Stimulated activated CD4-positive, alpha-beta T cell treated with anti-CD3 and anti-CD28 coated beads, Interleukin-2, amount 100 ng/mL, for 48 hours (primary cell): ENCODE data around the gene ATP1A1.

Experiments used
- DNase-seq, 2 donors: peaks; one replicate each; pipeline ENCODE4 v3.0.0-alpha.2; 2020

Gene ATP1A1

DNA sequence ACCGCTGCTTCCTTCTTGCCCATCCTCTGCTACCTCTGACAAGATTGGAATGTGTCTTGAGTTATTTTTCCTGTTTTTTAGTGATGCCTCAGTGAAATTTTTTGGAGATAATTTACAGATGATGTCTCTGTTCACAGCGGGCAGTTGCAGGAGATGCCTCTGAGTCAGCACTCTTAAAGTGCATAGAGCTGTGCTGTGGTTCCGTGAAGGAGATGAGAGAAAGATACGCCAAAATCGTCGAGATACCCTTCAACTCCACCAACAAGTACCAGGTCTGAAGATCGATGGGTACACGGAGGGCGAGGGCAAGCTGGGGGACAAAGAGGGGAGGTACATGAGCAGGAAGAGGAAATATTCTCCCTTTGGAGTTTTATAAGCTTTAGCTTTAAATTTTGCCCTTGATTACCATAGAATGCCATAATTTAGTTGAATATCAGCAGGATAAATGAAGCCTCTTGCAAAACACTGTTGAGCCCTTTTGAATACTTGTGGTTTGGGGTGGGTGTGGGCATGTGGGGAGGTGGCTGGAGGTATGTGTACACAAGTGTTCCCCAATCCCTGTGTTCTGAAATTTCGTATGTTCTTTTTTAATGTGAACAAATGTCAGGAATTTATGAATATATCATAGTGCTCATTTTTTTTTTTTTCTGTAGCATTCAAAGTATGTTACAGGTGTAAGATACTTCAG lies 19.8 kb downstream of the ATP1A1 start:
- no peak for DNase-seq

DNA sequence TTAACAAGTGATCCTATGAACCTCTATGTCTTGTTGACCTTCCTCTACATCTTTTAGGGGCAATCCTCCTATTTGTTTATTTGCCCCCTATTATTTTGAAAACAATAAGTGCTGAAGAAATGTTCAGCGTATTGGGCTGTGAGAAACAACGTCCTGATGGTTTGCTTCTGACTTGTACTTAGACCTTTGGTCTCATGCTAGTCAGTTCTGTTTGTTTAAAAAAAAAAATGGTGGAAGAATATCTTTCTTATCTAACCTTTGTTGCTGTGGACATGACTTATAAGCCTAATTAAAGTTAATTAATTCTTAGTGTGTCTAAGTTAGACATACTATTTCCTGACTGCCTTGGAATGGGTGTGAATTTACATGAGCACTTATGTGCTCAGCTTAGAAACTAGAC lies 20.7 kb downstream of the ATP1A1 start:
- DNase-seq, result no peak

DNA sequence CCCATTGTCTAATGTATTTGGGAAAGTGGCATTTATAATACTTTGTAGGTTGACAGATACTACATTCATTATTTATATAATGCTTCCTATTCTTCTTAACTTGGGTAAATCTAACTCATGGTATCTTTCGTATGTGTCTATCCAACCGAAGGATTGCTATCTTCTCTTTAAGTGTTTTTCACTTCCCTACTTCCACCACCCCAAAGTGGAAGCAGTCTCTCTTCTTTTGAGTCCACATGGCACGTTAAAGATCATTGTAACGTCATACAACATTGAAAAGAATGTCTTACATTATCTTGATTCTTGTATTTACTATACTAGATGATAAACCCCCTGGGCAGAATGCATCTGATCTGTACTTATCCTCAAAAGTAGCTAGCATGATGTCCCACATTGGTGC lies 21.2 kb downstream of the ATP1A1 start:
- no peak for DNase-seq

DNA sequence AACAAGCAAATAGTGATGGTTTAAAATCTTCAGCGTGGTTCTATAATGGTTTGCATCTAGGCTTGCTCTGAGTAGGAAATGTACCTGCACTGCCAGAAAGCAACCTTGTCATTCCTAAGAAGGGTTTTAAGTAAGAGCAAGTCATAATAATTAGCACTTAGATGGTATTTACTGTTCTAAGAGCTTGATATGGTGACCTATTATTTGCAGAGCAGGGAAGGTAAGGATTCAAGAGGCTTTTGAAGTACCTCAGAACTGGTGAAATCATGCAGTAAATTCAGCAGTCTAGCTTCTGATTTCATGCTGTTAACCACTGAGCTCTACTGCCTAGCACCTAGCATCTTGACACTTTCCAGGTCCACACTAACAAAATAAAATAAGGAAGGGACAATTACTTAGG lies 23.7 kb downstream of the ATP1A1 start:
- DNase-seq, result no peak

DNA sequence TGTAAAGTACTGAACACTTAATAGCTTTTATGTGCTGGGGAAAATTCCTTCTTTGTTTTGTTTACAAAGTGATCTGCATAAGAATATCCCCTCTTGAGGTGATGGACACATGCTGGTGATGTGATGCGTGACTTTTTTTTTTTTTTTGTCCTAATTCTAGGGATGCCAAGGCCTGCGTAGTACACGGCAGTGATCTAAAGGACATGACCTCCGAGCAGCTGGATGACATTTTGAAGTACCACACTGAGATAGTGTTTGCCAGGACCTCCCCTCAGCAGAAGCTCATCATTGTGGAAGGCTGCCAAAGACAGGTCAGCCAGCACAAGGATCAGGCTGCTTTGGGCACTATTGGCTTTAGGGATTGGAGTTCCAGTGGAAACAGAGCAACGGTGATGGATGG lies 24.7 kb downstream of the ATP1A1 start:
- no peak for DNase-seq

DNA sequence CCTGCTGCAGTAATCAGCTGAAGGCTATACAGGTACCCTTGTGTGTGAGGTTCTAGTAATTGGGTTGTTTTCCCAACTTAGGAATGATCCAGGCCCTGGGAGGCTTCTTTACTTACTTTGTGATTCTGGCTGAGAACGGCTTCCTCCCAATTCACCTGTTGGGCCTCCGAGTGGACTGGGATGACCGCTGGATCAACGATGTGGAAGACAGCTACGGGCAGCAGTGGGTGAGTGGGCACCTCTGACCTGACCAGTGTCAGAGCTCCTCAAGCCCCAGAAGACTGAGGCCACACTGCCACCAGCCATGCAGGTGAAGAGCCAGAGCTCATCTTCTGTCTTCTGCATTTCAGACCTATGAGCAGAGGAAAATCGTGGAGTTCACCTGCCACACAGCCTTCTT lies 27.7 kb downstream of the ATP1A1 start:
- no peak for DNase-seq

DNA sequence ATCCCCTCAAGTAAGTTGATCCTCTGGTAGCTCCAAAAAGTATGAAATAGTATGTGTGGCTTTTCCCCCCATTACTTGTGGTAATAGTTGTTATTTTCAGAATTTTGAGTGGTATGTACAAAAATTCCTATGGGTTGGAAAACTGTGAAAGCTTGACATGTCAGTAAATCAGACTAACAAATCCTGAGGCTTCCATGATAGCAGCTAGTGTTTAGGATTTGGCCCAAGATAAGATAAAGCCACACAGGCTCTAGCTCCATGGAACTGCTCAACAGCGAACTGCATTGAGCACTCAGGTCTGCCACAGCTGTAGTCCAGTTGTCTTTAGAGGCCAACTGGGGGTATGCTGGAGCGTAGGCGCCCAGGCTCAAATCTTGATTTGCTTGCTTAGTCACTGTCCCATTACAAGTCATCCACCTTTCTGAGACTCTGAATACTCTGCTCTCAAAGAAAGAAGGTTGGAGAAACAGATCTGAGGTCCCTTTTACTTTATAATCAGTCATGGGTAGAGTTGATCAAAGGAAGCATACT lies 28.7 kb downstream of the ATP1A1 start:
- DNase-seq, result no peak

DNA sequence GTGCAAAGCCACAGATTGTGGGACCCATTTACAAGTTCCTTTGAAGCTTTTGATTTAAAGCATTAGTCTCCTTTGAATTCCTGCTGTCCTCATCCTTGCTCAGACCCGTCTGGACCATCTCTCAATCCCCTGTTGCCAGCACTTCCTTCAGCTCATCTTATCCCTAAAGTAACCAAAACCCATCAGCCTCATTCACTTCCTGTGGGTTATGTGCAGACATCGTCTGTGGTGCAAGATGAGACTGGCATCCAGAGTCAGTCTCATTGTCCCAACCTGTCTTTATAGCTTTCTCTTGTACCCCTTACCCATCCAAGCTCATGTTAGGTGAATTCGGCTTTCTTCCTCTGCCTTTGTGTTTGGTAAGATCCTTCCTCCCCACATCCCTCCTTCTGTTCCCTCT lies 29.3 kb downstream of the ATP1A1 start:
- no peak for DNase-seq

DNA sequence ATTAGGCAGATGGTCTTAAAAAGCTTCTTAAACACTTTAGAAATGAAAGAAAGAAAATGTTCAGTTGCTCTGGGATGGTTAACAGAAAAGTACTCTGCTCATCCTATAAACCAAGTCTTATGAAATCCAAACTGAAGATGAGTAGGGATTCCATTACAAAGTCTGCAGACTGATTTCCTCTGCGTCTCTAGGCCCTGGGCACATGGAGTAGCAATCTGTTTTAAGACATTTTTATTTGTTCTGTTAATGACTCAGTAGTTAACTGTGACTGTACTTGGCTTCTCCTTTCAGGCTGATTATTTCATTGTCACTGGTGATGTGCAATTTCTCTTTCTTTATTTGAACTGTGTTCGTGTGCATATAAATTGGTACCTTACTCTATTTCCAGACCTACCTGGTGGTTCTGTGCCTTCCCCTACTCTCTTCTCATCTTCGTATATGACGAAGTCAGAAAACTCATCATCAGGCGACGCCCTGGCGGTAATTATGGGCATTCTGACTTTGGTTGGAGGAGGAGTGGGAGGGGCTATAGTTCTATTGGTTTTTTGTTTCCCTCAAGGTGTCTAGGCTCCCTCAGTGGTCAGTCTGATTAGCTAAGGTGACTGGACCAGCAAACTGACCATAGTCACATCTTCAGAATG lies 30.6 kb downstream of the ATP1A1 start:
- no peak for DNase-seq

DNA sequence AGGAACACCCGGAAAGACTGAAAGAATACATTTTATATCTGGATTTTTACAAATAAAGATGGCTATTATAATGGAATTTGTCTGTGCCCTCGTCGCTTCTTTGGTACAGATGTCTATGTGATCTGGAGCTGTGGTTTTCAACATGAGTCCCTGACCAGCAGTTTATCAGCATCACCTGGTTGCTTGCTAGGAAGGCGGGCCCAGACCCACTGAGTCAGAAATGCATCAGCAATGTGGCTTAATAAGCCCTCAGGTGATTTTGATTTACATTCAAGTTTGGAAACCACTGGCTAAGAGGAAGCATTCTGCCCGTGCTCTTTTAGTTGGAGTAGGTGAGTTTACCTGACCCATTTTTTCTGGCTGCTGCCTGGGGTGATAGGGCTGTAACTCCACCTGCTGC lies 31.7 kb downstream of the ATP1A1 start:
- DNase-seq, result no peak

DNA sequence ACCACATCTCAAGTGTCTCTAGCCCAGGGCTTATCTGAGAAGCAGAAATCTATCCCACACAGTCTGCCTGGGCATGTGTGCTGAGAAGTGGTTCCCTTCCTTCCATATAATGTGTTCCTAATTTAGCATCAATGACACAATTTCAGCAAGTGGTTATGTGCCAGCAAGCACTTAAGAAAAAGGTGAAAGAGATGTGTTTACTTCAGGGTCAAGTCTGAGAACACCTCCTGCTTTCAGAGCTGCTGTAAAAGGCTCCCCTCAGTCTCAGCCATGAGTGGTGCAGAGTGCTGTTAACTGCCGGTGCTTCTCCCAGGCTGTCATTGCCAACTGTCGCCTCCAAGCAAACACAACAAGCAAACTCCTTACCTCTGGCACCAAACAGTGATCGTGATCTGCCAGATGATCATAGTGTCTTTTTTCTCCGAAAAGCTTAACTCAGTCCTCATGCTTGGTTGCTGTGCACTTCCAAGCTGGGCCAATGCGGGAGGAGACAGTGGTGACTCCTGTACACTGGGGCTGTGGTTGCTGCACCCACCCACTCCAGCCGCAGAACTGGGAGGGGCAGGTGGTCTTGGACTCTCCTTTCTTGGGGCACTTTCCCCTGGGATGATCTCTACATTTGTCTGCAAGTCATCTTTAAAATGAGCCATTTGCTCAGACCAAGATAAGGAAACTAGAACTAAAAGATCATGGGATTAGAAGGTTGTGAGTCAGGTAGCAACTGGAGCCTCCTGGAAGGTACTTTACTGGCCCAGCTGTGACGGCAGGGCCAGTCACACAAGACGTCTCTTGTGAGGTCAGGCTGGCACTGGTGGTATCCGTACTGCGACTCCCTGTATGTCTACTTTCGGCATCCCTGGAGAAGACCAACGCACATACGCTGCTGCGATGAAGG lies 32.4 kb downstream of the ATP1A1 start:
- no peak for DNase-seq

DNA sequence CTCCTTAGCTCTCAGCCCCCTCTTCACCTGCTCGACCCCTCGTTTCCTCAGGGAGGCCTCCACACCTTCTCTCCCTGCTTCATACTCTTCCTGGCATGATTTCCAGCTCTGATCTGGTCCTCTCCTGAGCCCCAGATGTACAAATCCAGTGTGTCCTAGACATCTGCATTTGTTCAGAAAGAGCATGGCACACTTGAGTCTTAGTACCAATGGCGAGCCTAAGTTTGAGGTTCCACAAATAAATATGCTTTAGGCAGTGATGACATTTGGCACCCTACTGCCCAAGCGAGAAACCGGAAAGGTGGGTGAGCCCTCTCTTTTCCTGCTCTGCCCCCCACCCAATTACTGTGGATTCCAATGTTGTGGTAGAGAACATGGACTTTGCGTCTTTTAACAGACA lies 34.0 kb downstream of the ATP1A1 start:
- DNase-seq, result no peak

DNA sequence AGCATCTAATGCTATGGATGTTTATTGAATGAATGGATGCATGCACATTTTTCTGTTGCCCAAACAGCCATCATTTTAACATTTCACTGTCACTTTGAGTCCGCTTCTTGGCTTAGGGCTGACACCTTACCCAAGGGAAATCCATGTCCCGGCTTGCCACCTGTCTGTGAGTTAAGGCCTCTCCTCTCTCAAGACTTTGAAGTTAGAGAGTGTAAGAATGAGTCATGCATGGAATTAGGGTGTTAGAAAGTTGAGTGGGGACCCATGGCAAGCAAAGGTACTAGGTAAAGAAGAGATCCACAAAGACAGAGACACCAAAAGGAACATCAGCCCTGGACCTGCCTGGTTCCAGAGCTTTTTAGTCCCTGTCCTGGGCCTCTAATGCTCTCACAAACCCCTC lies 35.1 kb downstream of the ATP1A1 start:
- DNase-seq, result no peak

DNA sequence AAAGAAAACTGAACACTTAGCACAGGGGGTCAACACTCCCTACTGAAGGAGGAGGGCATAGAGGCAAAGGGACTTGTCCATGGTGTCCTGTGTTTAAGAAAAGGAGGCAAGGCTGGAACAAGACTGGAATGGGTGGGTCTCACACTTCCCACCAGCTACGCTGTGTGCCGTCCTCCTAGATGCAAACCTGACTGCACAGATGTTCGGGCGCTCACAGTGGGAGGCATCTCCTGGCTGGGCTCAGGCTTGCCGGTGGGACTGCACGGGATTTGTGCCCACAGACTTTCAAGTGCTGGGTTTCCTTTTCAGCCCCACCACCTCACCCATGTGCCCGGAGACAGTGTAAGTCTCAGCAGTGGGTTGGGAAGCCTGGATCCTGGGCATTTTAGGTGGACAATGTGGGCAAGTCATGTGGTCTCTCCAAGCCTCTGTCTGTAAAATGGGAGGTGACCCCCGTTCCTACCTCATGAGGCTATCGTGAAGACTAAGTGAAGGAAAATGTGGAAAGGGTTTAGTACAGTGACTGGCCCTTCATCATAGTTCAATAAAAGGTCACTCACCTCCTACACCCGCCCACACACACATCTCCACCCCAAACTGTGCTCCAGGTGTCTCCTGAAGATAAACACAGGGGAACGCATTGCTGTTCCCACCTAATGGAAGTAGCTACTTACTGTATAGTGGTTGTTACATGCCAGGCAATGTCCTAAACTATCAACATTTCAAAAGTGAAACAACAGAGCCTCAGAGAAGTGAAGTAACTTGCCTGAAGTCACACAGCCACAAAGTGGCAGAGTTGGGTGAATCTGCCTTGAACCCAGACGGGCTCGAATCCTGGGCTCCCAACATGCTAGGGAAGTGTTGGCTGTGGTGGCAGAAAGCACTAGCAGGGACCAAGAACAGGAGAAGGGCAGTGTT lies 36.0 kb downstream of the ATP1A1 start:
- DNase-seq, result no peak

DNA sequence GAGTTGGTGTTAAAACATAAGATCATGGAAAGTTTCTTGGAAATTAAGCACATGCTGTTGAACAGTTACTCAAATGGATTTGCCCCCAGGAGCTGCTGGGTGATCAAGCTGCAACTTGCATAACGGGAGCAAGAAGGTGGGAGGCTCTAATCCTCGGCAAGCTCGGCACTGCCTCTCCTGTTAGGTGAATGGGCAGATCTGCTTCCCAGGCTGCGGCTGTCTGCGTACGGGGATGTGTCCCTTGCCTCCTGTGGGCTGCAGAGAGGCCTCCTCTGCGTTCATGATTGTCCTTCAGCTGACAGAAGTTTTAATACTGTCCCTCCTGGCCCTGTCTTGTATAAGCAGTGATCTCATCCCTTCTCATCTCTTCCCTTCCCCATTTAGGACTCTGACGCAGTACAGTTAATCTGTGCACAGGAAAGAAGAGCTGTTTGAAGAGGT lies 36.7 kb downstream of the ATP1A1 start:
- no peak for DNase-seq

DNA sequence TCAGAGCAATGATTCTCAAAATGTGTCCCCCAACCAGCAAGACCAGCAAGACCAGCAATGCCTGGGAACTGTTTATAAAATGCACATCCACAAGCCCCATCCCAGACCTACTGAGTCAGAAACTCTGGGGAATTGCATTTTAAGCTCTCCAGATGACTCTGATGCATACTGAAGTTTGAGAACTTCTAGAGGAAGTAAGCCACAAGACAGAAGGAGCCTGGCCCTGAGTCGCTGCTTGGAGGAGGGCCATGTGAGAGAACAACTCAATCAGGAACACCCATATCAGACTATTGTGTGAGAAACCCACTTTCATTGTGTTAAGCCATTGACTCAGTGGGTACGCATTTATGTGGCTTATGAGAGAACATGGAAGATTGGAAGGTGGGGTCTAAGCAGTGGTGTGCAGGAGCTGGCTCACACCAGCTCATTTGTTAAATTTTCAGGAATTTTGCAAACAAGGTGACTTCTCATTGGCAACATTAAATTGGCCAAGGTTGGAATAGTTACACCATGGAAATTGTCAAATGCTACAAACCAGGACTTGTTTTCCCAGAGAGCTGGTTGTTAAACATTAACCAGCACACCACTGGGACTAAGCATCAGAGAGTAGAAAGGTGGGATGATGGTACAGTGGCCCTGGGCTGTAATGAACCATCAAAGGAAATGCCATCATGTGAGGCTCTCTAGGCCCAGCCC lies 38.9 kb downstream of the ATP1A1 start:
- DNase-seq, result no peak

DNA sequence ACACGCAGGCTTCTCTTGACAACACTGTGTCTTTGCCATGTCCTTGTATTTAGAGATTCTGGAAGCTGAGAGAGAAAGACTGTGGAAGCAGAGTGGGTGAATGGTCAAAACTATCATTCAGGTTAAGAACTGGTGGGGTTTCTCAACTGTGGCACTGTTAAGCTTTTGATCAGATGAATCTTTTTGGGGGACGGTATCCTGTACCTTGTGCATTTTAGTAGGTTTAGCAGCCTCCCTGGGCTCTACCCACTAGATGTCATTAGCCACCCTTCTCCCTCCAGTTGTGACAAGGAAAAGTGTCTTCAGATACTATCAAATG lies 39.4 kb downstream of the ATP1A1 start:
- DNase-seq, result no peak

DNA sequence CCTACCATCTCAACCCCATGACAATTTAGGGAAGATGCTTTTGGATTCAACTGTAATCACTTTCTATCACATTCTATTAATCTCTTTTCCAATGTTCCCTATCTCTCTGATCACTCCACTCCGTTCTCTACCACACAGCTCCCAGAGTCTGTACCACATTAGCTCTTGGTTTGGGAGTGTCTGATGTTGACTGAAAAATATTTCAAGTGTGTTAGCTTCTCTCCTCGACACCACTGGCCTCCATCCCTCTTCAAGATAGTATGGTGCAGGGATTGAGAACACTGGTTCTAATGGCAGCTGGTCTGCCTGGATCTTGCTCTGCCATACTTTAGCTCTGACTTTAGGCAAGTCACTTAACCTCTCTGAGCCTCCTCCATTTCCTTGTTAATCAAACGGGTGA lies 39.9 kb downstream of the ATP1A1 start:
- no peak for DNase-seq

DNA sequence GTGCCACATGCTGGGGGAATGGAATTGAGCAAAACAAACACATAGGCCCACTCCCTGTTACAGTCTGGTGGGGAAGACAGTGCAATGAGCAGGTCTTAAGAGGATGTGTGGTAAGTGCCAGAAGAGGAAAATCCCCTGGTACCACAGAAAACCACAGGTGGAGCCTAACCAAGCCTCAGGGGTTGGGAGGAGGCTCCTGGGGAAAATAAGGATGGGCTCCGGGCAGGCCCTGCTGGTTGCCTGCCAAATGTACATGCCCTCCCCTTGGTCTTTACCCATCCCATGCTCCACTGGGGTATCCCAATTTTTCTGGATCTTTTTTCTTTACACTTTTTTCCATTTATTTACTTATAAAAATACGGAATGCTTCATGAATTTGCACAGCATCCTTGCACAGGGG lies 40.4 kb downstream of the ATP1A1 start:
- no peak for DNase-seq

DNA sequence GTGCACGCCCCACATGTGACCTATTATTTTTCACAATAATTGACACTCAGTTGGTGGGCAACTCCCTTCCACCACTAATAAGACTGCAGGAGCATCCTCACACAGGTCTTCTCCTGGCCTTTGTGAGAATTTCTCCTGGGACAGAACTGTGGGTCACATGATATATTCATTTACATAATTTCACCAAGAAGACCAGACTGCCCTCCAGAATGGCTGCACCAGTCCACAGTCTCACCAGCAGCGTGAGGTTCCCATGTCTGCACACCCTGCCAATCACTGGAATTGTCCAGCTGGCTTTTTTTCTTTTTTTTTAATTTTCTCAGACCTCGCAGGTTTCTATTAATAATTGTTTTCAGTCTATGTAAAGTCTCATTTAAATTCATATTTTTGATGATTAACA lies 41.3 kb downstream of the ATP1A1 start:
- DNase-seq, result no peak

DNA sequence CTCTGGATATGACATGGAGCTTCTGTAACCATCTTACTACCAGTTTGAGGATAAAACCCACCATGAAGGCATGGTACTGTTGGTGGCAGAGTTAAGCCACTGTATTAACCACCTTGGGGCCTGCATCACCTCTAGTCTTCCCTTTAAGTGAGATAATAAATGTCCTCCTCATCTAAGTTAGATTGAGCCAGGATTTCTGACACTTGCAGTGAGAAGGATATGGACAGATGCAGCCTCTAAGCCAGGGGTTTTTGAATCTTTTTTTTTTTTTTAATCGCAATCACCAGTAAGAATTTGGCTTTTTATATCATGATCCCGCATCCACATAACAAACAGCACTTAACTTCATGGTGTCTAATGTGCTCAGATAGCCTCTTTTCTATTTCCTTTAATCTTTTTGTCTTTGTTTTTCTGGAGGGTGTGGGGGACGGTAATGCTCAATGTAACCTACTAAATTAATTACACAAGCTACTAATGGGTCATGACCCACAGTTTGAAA lies 42.2 kb downstream of the ATP1A1 start:
- no peak for DNase-seq
